T-helper 2 cell (primary cell): ENCODE data around the gene KDM2B.
"Not testable (repeated sequence)": the region's sequence is repeated elsewhere in the genome, so short reads cannot be mapped to it uniquely, and the experiment has no call there.

Source experiments
- DNase-seq, 5 experiments: peaks; one replicate each; pipeline versions ENCODE4 v3.0.0 to v3.0.0-alpha.2; 2012 to 2022

Gene KDM2B

GRCh38 chr12:121499929-121500793 is 80.7 kb downstream of the KDM2B start:
- peak; percentile 52 to 67 (median 60) for DNase-seq

GRCh38 chr12:121495746-121496145 is 85.1 kb downstream of the KDM2B start:
- no peak for DNase-seq

- DNase-seq: peak; percentile 23 to 53 (median 41)
Observed at GRCh38 chr12:121494093-121494787, 86.6 kb downstream of the KDM2B start.

- DNase-seq: no peak
Observed at GRCh38 chr12:121490401-121491281, 90.2 kb downstream of the KDM2B start.

- no peak for DNase-seq
Observed at GRCh38 chr12:121489874-121490273, 90.9 kb downstream of the KDM2B start.

- no peak for DNase-seq
Observed at GRCh38 chr12:121484967-121485366, 95.9 kb downstream of the KDM2B start.

GRCh38 chr12:121484564-121484963 is 96.3 kb downstream of the KDM2B start:
- DNase-seq: not testable (repeated sequence)

GRCh38 chr12:121483949-121484348 is 96.9 kb downstream of the KDM2B start:
- DNase-seq: no peak

GRCh38 chr12:121476477-121476876 is 104.3 kb downstream of the KDM2B start:
- DNase-seq: no peak

GRCh38 chr12:121475279-121475678 is 105.5 kb downstream of the KDM2B start:
- DNase-seq: no peak

- DNase-seq: no peak
Observed at GRCh38 chr12:121472150-121472905, 108.5 kb downstream of the KDM2B start.

- no peak for DNase-seq
Observed at GRCh38 chr12:121470751-121471150, 110.1 kb downstream of the KDM2B start.

GRCh38 chr12:121468499-121468801 is 112.4 kb downstream of the KDM2B start:
- DNase-seq: no peak

- no peak for DNase-seq
Observed at GRCh38 chr12:121467638-121468498, 113.0 kb downstream of the KDM2B start.

- peak; percentile 74 to 93 (median 82) for DNase-seq
Observed at GRCh38 chr12:121466794-121467637, 113.8 kb downstream of the KDM2B start.

- DNase-seq: peak in 4 of 5 experiments; percentile 2 to 55 (median 34)
Observed at GRCh38 chr12:121465921-121466793, 114.7 kb downstream of the KDM2B start.

- DNase-seq: no peak
Observed at GRCh38 chr12:121464331-121464730, 116.5 kb downstream of the KDM2B start.

GRCh38 chr12:121461048-121461447 is 119.8 kb downstream of the KDM2B start:
- no peak for DNase-seq

GRCh38 chr12:121456551-121456950 is 124.3 kb downstream of the KDM2B start:
- no peak for DNase-seq
